ENCODE results near the gene SLC16A5.

The SLC16A5 gene

GRCh38 chr17:75073618-75074047, 14.1 kb upstream of the SLC16A5 start:
- Histone ChIP-seq H4K20me1 (no peaks in the 10 kb centered on the region), H3K4me2 (no peak overlapping the region), H3K4me1 (peaks cover 16% of the 10 kb centered on the region), H3K27ac (no peak overlapping the region), H3K36me3 (no peaks in the 10 kb centered on the region), H3K9me3 (no peaks in the 10 kb centered on the region), H3K9ac (no peak overlapping the region), H3K4me3 (no peak overlapping the region), H3K27me3 (peaks cover 29% of the 10 kb centered on the region)
- TF ChIP-seq Cebpa-rat (IDR thresholded peaks at IDR 0.05) = no peak

DNA sequence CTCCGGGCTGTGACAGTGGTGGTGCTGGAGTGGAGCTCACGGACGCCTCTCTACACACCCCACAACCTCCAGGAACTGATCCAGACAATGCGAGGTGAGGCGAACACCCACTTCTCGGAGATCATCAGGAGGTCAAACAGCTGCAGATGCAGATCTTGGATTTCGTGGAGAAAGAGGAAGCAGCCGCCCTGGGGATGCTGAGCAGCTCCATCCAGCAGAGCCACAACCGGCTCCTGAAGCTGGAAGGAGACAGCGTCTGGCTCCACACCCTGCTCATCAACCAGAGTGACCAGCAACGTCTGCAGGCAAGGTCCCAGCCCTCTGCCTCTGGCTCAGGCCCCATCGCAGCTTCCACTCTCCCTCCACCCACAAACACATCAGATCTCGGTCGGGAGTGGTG, 13.2 kb upstream of the SLC16A5 start:
- H3K27ac ChIP-seq = no peak overlapping the region
- H3K36me3 ChIP-seq = no peaks in the 10 kb centered on the region
- no peak overlapping the region for H3K4me2 ChIP-seq
- no peak for TF ChIP-seq Cebpa-rat (IDR thresholded peaks at IDR 0.05)
- H3K4me3 ChIP-seq = no peak overlapping the region
- no peaks in the 10 kb centered on the region for H3K9me3 ChIP-seq
- peaks cover 38% of the 10 kb centered on the region for H3K27me3 ChIP-seq
- H3K9ac ChIP-seq = no peak overlapping the region
- no peaks in the 10 kb centered on the region for H4K20me1 ChIP-seq
- H3K4me1 ChIP-seq = peaks cover 25% of the 10 kb centered on the region

GRCh38 chr17:75075597-75076336, 12.0 kb upstream of the SLC16A5 start:
- no peak for TF ChIP-seq Cebpa-rat (IDR thresholded peaks at IDR 0.05)

GRCh38 chr17:75077072-75077495, 10.7 kb upstream of the SLC16A5 start:
- H4K20me1 ChIP-seq = no peaks in the 10 kb centered on the region
- peak overlapping the region; percentile 57 for H3K4me3 ChIP-seq
- no peaks in the 10 kb centered on the region for H3K36me3 ChIP-seq
- H3K9me3 ChIP-seq = no peaks in the 10 kb centered on the region
- H3K27ac ChIP-seq = no peak overlapping the region
- H3K9ac ChIP-seq = no peak overlapping the region
- peaks cover 32% of the 10 kb centered on the region for H3K4me1 ChIP-seq
- peak overlapping the region; percentile 80 for H3K4me2 ChIP-seq
- TF ChIP-seq Cebpa-rat (IDR thresholded peaks at IDR 0.05) = no peak
- peaks cover 41% of the 10 kb centered on the region for H3K27me3 ChIP-seq

More at GRCh38 chr17:75075597-75076336, 12.0 kb upstream of the SLC16A5 start:
- Histone ChIP-seq H3K27me3 (peaks cover 41% of the 10 kb centered on the region), H3K4me3 (no peak overlapping the region), H3K27ac (no peak overlapping the region), H3K36me3 (no peaks in the 10 kb centered on the region), H3K9ac (no peak overlapping the region), H3K4me2 (no peak overlapping the region), H3K9me3 (no peaks in the 10 kb centered on the region), H4K20me1 (no peaks in the 10 kb centered on the region), H3K4me1 (peaks cover 32% of the 10 kb centered on the region)

DNA sequence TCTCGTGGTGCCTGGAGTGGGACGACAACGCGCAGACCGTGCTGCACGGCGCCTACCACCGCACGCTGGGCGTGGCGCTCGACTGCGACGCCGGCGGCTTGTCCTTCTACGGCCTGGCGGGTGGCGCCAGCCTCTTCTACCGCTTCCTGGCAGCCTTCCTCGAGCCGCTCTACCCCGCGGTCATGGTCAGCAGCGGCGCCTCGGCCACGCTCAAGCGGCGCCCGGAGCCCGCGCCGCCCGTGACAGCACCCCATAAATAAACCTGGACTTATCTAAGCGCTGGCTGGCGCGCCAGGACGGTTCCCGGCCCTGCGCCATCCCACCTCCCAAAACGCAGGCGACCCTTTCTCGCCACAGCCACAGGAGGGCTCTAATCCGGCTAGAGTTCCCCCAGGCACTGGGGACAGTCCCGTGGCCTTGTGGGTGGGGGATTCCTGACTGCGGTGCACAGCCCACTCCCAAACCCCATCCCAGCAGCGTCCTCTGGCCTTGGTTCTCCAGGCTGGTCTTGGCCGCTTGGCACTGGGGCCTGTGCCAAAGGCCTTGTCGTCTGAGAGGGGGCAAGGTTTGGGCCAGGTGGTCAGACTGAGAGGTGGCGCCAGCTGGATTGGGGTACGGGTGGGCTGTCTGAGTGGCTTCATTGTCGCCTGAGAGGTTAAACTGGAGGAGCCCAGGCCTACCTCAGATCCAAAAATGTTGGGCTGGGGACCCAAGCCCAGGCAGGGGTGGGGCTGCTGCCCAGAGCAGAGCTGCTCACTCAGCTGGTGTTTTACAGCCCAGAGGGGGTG, 10.1 kb upstream of the SLC16A5 start:
- Histone ChIP-seq H3K27ac (no peak overlapping the region), H3K36me3 (no peaks in the 10 kb centered on the region), H3K9me3 (no peaks in the 10 kb centered on the region), H3K4me1 (peaks cover 34% of the 10 kb centered on the region), H3K27me3 (peaks cover 41% of the 10 kb centered on the region), H3K4me3 (peak overlapping the region; percentile 57), H3K4me2 (peak overlapping the region; percentile 80), H3K9ac (no peak overlapping the region), H4K20me1 (no peaks in the 10 kb centered on the region)
- TF ChIP-seq Cebpa-rat (IDR thresholded peaks at IDR 0.05) = no peak

- H3K27me3 ChIP-seq = peaks cover 41% of the 10 kb centered on the region
- no peak overlapping the region for H3K27ac ChIP-seq
- no peak for TF ChIP-seq Cebpa-rat (IDR thresholded peaks at IDR 0.05)
- peaks cover 42% of the 10 kb centered on the region for H3K4me1 ChIP-seq
- no peaks in the 10 kb centered on the region for H3K36me3 ChIP-seq
- H3K4me2 ChIP-seq = peak overlapping the region; percentile 80
- H3K4me3 ChIP-seq = no peak overlapping the region; the same call in 1 of the 2 replicates
- no peaks in the 10 kb centered on the region for H4K20me1 ChIP-seq
- no peaks in the 10 kb centered on the region for H3K9me3 ChIP-seq
- H3K9ac ChIP-seq = no peak overlapping the region
These were observed 9.3 kb upstream of the SLC16A5 start for GRCh38 chr17:75078284-75079022.

DNA sequence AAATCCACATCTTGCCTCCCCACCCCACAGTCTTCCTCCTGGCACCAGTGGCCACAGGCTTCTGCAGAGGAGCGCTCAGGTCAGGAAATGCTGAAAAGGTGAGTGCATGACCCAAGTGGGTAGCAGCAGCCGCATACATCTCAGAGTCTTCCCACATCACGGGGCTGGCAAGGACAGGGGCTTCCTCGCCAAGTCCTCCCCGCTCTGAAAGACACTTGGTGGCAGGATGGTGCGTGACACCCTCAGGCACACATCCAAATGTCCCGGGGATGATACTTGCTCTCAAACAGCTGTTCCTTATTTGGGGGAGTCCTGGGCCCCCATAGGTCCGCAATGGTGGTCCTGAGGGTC, 8.8 kb upstream of the SLC16A5 start:
- no peaks in the 10 kb centered on the region for H4K20me1 ChIP-seq
- H3K9me3 ChIP-seq = no peaks in the 10 kb centered on the region
- H3K27ac ChIP-seq = no peak overlapping the region
- peak overlapping the region; percentile 80 for H3K4me2 ChIP-seq
- peaks cover 47% of the 10 kb centered on the region for H3K4me1 ChIP-seq
- H3K36me3 ChIP-seq = no peaks in the 10 kb centered on the region
- H3K9ac ChIP-seq = no peak overlapping the region
- TF ChIP-seq Cebpa-rat (IDR thresholded peaks at IDR 0.05) = no peak
- peaks cover 41% of the 10 kb centered on the region for H3K27me3 ChIP-seq
- H3K4me3 ChIP-seq = no peak overlapping the region

GRCh38 chr17:75081611-75082540, 5.9 kb upstream of the SLC16A5 start:
- Histone ChIP-seq H3K4me2 (no peak overlapping the region), H3K9me3 (no peaks in the 10 kb centered on the region), H3K9ac (no peak overlapping the region), H3K4me3 (no peak overlapping the region), H4K20me1 (no peaks in the 10 kb centered on the region), H3K27me3 (peaks cover 30% of the 10 kb centered on the region), H3K4me1 (peaks cover 59% of the 10 kb centered on the region), H3K36me3 (no peaks in the 10 kb centered on the region), H3K27ac (no peak overlapping the region)
- no peak for TF ChIP-seq Cebpa-rat (IDR thresholded peaks at IDR 0.05)

DNA sequence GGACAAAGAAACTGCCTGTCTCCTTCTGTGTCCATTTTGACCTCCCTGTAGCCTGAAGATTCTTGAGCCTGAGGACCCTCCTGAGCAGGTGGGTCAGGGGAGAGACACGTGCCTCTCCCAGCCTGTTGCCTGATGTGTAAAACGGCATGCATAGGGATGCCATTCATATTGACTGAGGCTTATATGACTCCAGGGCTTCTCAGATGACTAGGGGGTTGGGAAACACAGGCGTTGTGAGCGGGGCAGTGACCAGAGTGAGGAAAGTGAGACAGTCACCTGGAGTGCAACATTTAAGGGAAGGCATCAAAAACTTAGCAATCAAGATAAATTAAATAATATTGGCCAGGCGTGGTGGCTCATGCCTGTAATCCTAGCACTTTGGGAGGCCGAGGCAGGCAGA, 5.1 kb upstream of the SLC16A5 start:
- Histone ChIP-seq H3K4me3 (no peak overlapping the region), H3K27me3 (peaks cover 22% of the 10 kb centered on the region), H3K4me2 (no peak overlapping the region), H3K9me3 (no peaks in the 10 kb centered on the region), H3K27ac (no peak overlapping the region), H4K20me1 (no peaks in the 10 kb centered on the region), H3K36me3 (no peaks in the 10 kb centered on the region), H3K9ac (no peak overlapping the region), H3K4me1 (peaks cover 59% of the 10 kb centered on the region)
- TF ChIP-seq Cebpa-rat (IDR thresholded peaks at IDR 0.05) = no peak
